H9 (cell line): ENCODE measurements around the gene PCNX2. TPM values are rescaled to one million over a fixed set of nuclear protein-coding genes. Genes with fewer than 3 reads are reported as not detected.

Source experiments
- DNase-seq: peaks from one replicate; pipeline ENCODE4 v3.0.0-alpha.2; 2017
- H2AFZ ChIP-seq: one replicate; pipeline ENCODE4 v1.6.1; 2013; ENCODE audit warnings: mild to moderate bottlenecking, low read length, control low read depth, moderate library complexity
- H2AK5ac ChIP-seq: 2 replicates; pipeline ENCODE4 v1.6.1; 2013; ENCODE audit warnings: low read length, control low read depth, mixed read lengths; ENCODE audit not compliant: insufficient read length
- H2BK120ac ChIP-seq: one replicate; pipeline ENCODE4 v1.6.1; 2013; ENCODE audit warnings: low read depth, mild to moderate bottlenecking, low read length, control low read depth, inconsistent platforms; ENCODE audit not compliant: poor library complexity, severe bottlenecking
- H2BK12ac ChIP-seq: 2 replicates; pipeline ENCODE4 v1.6.1; 2013; ENCODE audit warnings: low read length, control low read depth, mixed read lengths, low read depth; ENCODE audit not compliant: insufficient read length
- H2BK15ac ChIP-seq: 2 replicates; pipeline ENCODE4 v1.6.1; 2013; ENCODE audit warnings: low read depth, low read length, control low read depth
- H2BK20ac ChIP-seq: one replicate; pipeline ENCODE4 v1.6.1; 2013; ENCODE audit warnings: low read depth, mild to moderate bottlenecking, low read length, control low read depth, inconsistent platforms; ENCODE audit not compliant: poor library complexity, severe bottlenecking
- H2BK5ac ChIP-seq: 2 replicates; pipeline ENCODE4 v1.6.1; 2013; ENCODE audit warnings: low read length, control low read depth, mixed read lengths; ENCODE audit not compliant: insufficient read length
- H3K14ac ChIP-seq: 2 replicates; pipeline ENCODE4 v1.6.1; 2013; ENCODE audit warnings: low read length, control low read depth; ENCODE audit not compliant: insufficient read depth
- H3K18ac ChIP-seq: 2 replicates; pipeline ENCODE4 v1.6.1; 2013; ENCODE audit warnings: low read depth, mild to moderate bottlenecking, mixed read lengths, low read length, control low read depth; ENCODE audit not compliant: insufficient read length
- H3K23ac ChIP-seq: 2 replicates; pipeline ENCODE4 v1.6.1; 2013; ENCODE audit warnings: low read length, control low read depth, mixed read lengths, low read depth; ENCODE audit not compliant: insufficient read length
- H3K23me2 ChIP-seq: 2 replicates; pipeline ENCODE4 v1.6.1; 2013; ENCODE audit warnings: low read depth, mild to moderate bottlenecking, mixed read lengths, low read length, control low read depth; ENCODE audit not compliant: insufficient read length, poor library complexity, severe bottlenecking
- H3K27ac ChIP-seq: 2 replicates; pipeline ENCODE4 v1.5.1; 2013; ENCODE audit warnings: low read length, control low read depth, mixed read lengths, low read depth; ENCODE audit not compliant: insufficient read length
- H3K27me3 ChIP-seq: 2 replicates; pipeline ENCODE4 v1.6.1; 2013; ENCODE audit warnings: low read length, control low read depth, inconsistent platforms; ENCODE audit not compliant: insufficient read depth
- H3K4ac ChIP-seq: 2 replicates; pipeline ENCODE4 v1.6.1; 2013; ENCODE audit warnings: low read depth, mild to moderate bottlenecking, control low read depth, inconsistent platforms, low read length, moderate library complexity
- H3K4me1 ChIP-seq: 2 replicates; pipeline ENCODE4 v1.6.1; 2013; ENCODE audit warnings: low read length, control low read depth, inconsistent platforms; ENCODE audit not compliant: insufficient read depth
- H3K4me2 ChIP-seq: 2 replicates; pipeline ENCODE4 v1.6.1; 2013; ENCODE audit warnings: low read length, control low read depth, mixed read lengths; ENCODE audit not compliant: insufficient read length, insufficient read depth
- H3K56ac ChIP-seq: 2 replicates; pipeline ENCODE4 v1.6.1; 2013; ENCODE audit warnings: low read depth, mild to moderate bottlenecking, mixed read lengths, low read length, control low read depth; ENCODE audit not compliant: insufficient read length
- H3K79me1 ChIP-seq: 2 replicates; pipeline ENCODE4 v1.6.1; 2013; ENCODE audit warnings: low read depth, mild to moderate bottlenecking, moderate library complexity, low read length, control low read depth, inconsistent platforms; ENCODE audit not compliant: insufficient read depth, poor library complexity, severe bottlenecking
- H3K79me2 ChIP-seq: 2 replicates; pipeline ENCODE4 v1.6.1; 2013; ENCODE audit warnings: low read length, control low read depth, inconsistent platforms; ENCODE audit not compliant: insufficient read depth
- H3K9ac ChIP-seq: 2 replicates; pipeline ENCODE4 v1.6.1; 2013; ENCODE audit warnings: low read length, control low read depth, mixed read lengths; ENCODE audit not compliant: insufficient read length; ENCODE audit errors: extremely low read depth
- H3K9me3 ChIP-seq: one replicate; pipeline ENCODE4 v1.6.1; 2013; ENCODE audit warnings: low read depth, low read length, inconsistent platforms; ENCODE audit not compliant: control insufficient read depth
- H3T11ph ChIP-seq: one replicate; pipeline ENCODE4 v1.6.1; 2013; ENCODE audit warnings: mild to moderate bottlenecking, low read length, control low read depth, inconsistent platforms
- H4K20me1 ChIP-seq: one replicate; pipeline ENCODE4 v1.6.1; 2013; ENCODE audit not compliant: control insufficient read depth, insufficient read length, insufficient read depth
- H4K5ac ChIP-seq: 2 replicates; pipeline ENCODE4 v1.6.1; 2013; ENCODE audit warnings: low read depth, mild to moderate bottlenecking, mixed read lengths, low read length, control low read depth; ENCODE audit not compliant: insufficient read length
- H4K8ac ChIP-seq: replicated peaks from 2 replicates; pipeline ENCODE4 v1.6.1; 2013; ENCODE audit warnings: low read length, control low read depth, mixed read lengths, low read depth; ENCODE audit not compliant: insufficient read length
- H4K91ac ChIP-seq: 2 replicates; pipeline ENCODE4 v1.6.1; 2013; ENCODE audit warnings: low read depth, mild to moderate bottlenecking, moderate library complexity, mixed read lengths, low read length, control low read depth; ENCODE audit not compliant: insufficient read length
- H3K27ac Mint-ChIP-seq, 3 experiments: 2 replicates in 2 of 3; 3 replicates in 1 of 3; pipeline ENCODE4 v1.8.0; 2020 to 2021; ENCODE audit warnings: mixed read lengths in 3 of 3, mild to moderate bottlenecking in 1 of 3, moderate library complexity in 1 of 3
- H3K27me3 Mint-ChIP-seq: 2 replicates; pipeline ENCODE4 v1.8.0; 2021; ENCODE audit warnings: low read depth, mild to moderate bottlenecking, moderate library complexity, mixed read lengths
- H3K36me3 Mint-ChIP-seq, 3 experiments: 2 replicates in 2 of 3; 3 replicates in 1 of 3; pipeline ENCODE4 v1.8.0; 2020 to 2021; ENCODE audit warnings: low read depth in 3 of 3, mixed read lengths in 3 of 3; ENCODE audit not compliant: insufficient read depth in 1 of 3
- H3K4me1 Mint-ChIP-seq, 2 experiments: 2 replicates each; pipeline ENCODE4 v1.8.0; 2020; ENCODE audit warnings: mixed read lengths in 2 of 2
- H3K4me3 Mint-ChIP-seq, 2 experiments: 2 replicates in 1 of 2; 3 replicates in 1 of 2; pipeline ENCODE4 v1.8.0; 2020 to 2021; ENCODE audit warnings: mild to moderate bottlenecking in 2 of 2, mixed read lengths in 2 of 2, moderate library complexity in 1 of 2
- H3K9me3 Mint-ChIP-seq, 2 experiments: 2 replicates in 1 of 2; 3 replicates in 1 of 2; pipeline ENCODE4 v1.8.0; 2020; ENCODE audit warnings: mild to moderate bottlenecking in 2 of 2, mixed read lengths in 2 of 2, moderate library complexity in 1 of 2
- CTCF ChIP-seq: fragments of 200-600 bp; sonication (generic); conservative IDR thresholded peaks from 3 replicates; pipeline ENCODE4 v1.8.0; 2021; ENCODE audit warnings: antibody characterized with exemption, mild to moderate bottlenecking
- WGBS: extraction: QIAGEN DNeasy Blood & Tissue Kit; methylation state at CpG from one replicate; pipeline ENCODE4 v1.1.7; 2013; ENCODE audit warnings: missing lambda C conversion rate, low lambda C conversion rate, mixed read lengths; ENCODE audit not compliant: insufficient read length; ENCODE audit errors: extremely low coverage; 5-methylcytosine and 5-hydroxymethylcytosine counted together
- total RNA-seq: library from RNA; stranded (reverse); gene quantifications from 2 replicates; pipeline ENCODE4 v1.2.1, GENCODE V29; 2021

Gene PCNX2
- total RNA-seq, 1 experiment from 2014 or later: 45.1 TPM

- Histone ChIP-seq H3K18ac (no peak overlapping the region), H2AFZ (no peak overlapping the region), H2AK5ac (no peak overlapping the region), H2BK20ac (no peak overlapping the region), H3T11ph (no peak overlapping the region), H4K20me1 (no peaks in the 10 kb centered on the region), H3K79me1 (peaks cover 2% of the 10 kb centered on the region), H3K9me3 (no peaks in the 10 kb centered on the region), H4K8ac (no peak overlapping the region), H2BK12ac (no peak overlapping the region), H3K56ac (no peak overlapping the region), H3K9ac (no peak overlapping the region), H3K4me2 (no peak overlapping the region), H3K27me3 (no peaks in the 10 kb centered on the region), H3K14ac (no peak overlapping the region), H2BK120ac (no peak overlapping the region), H3K23me2 (no peaks in the 10 kb centered on the region), H3K27ac (no peak overlapping the region), H3K4ac (no peak overlapping the region), H3K4me1 (no peaks in the 10 kb centered on the region), H2BK15ac (no peak overlapping the region), H2BK5ac (no peak overlapping the region), H3K79me2 (no peaks in the 10 kb centered on the region), H4K91ac (no peak overlapping the region), H4K5ac (no peak overlapping the region), H3K23ac (no peak overlapping the region)
- Mint-ChIP-seq H3K27ac (peak overlapping the region in 1 of 3 experiments; percentile 32; a peak in 1 of 7 replicates), H3K9me3 (no peaks in the 10 kb centered on the region), H3K27me3 (no peaks in the 10 kb centered on the region; the same call in 1 of the 2 replicates), H3K4me1 (peaks cover 10 to 22% of the 10 kb centered on the region in 2 experiments), H3K4me3 (no peak overlapping the region), H3K36me3 (peaks cover 17 to 39% (median 28%) of the 10 kb centered on the region in 3 experiments; a peak in 6 of 7 replicates)
- no peak for TF ChIP-seq CTCF
- DNase-seq: no peak
- no CpG with 5 or more reads among the region's 1 CpG for WGBS
Observed at GRCh38 chr1:233107130-233107660, 188.3 kb downstream of the PCNX2 start.
